ENCODE results near the gene MTARC1. TPM values are rescaled to one million over a fixed set of nuclear protein-coding genes. Genes with fewer than 3 reads are reported as not detected.

The MTARC1 gene
- total RNA-seq, 1 experiment from 2014 or later, result 48.5 TPM

- Histone ChIP-seq H3K36me3 (ENCODE audit: low read depth, low read length) (peaks cover 14% of the 10 kb centered on the region), H2AFZ (ENCODE audit: low read length) (peak overlapping the region; percentile 82; the same call in 1 of the 2 replicates), H3K4me2 (ENCODE audit: low read length) (peak overlapping the region; percentile 85), H3K9me3 (ENCODE audit: low read length) (no peaks in the 10 kb centered on the region), H3K27ac (ENCODE audit: low read length) (peak overlapping the region; percentile 90), H4K20me1 (ENCODE audit: low read length) (no peaks in the 10 kb centered on the region), H3K4me3 (ENCODE audit: low read length) (peak overlapping the region; percentile 65; the same call in 1 of the 2 replicates), H3K79me2 (ENCODE audit: low read length) (peaks cover 26% of the 10 kb centered on the region), H3K27me3 (ENCODE audit: low read length) (no peaks in the 10 kb centered on the region), H3K9ac (ENCODE audit: low read length) (peak overlapping the region; percentile 87), H3K4me1 (ENCODE audit: insufficient read depth, low read length) (peaks cover 47% of the 10 kb centered on the region), H3K9me2 (replicated peaks; ENCODE audit: low read length) (no peaks in the 10 kb centered on the region), H3F3A (ENCODE audit: low read length, unreplicated experiment) (peaks cover 8% of the 10 kb centered on the region)
- CTCF ChIA-PET, result interaction anchor here (0.6 to 3.3 kb wide), 4 partner anchors 14 to 1060 kb away, joined by 3 to 26 read pairs (median 7); no protein-coding TSS in a partner anchor
- POLR2A ChIA-PET (ENCODE audit: unreplicated experiment), result no interaction called here
- DNase-seq (no peak), ATAC-seq (no peak)
- intact Hi-C loops (cut with micrococcal nuclease), result loop anchor here (1.0 to 10.0 kb wide), 5 partner anchors 17 to 1926 kb away; partner anchors contain the start of genes AIDA, BROX and MTARC2
- no peak for TF ChIP-seq EZH2 (IDR thresholded peaks at IDR 0.05; ENCODE audit: low read length, unreplicated experiment)
- TF ChIP-seq CTCF (conservative IDR thresholded peaks at IDR 0.05; ENCODE audit: low read depth, low read length), result no peak
- TF ChIP-seq EZH2phosphoT487 (IDR thresholded peaks at IDR 0.05; ENCODE audit: borderline replicate concordance, low read length), result no peak
- TSS peak; percentile 31 for BruUV-seq (replicated peaks)
These were observed 716 bp upstream of the MTARC1 start for GRCh38 chr1:220786057-220786336.

- H3K27ac ChIP-seq (ENCODE audit: low read length), result peak overlapping the region; percentile 90
- DNase-seq, result peak; percentile 84
These were observed 431 bp downstream of the MTARC1 start for GRCh38 chr1:220787069-220787619.

More at GRCh38 chr1:220787069-220787619, 431 bp downstream of the MTARC1 start:
- peak overlapping the region; percentile 85 for H3K4me2 ChIP-seq (ENCODE audit: low read length)
- peaks cover 47% of the 10 kb centered on the region for H3K4me1 ChIP-seq (ENCODE audit: insufficient read depth, low read length)
- peaks cover 26% of the 10 kb centered on the region for H3K79me2 ChIP-seq (ENCODE audit: low read length)
- no peaks in the 10 kb centered on the region for H3K9me3 ChIP-seq (ENCODE audit: low read length)
- POLR2A ChIA-PET (ENCODE audit: unreplicated experiment), result no interaction called here
- H2AFZ ChIP-seq (ENCODE audit: low read length), result peak overlapping the region; percentile 82
- peak overlapping the region; percentile 65 for H3K4me3 ChIP-seq (ENCODE audit: low read length)
- no peaks in the 10 kb centered on the region for H3K9me2 ChIP-seq (replicated peaks; ENCODE audit: low read length)
- H3K9ac ChIP-seq (ENCODE audit: low read length), result peak overlapping the region; percentile 87
- intact Hi-C loops (cut with micrococcal nuclease), result loop anchor here (2.0 to 10.0 kb wide), 4 partner anchors 16 to 1925 kb away; partner anchors contain the start of genes AIDA, BROX and MTARC2
- no peaks in the 10 kb centered on the region for H3K27me3 ChIP-seq (ENCODE audit: low read length)
- peaks cover 8% of the 10 kb centered on the region for H3F3A ChIP-seq (ENCODE audit: low read length, unreplicated experiment)
- no TSS peak for BruUV-seq (replicated peaks)
- peaks cover 26% of the 10 kb centered on the region for H3K36me3 ChIP-seq (ENCODE audit: low read depth, low read length)
- CTCF ChIA-PET, result interaction anchor here (3.3 kb wide), 1 partner anchor 54 kb away, joined by 26 read pairs; no protein-coding TSS in a partner anchor
- no peak; the same call in 1 of the 2 replicates for TF ChIP-seq CTCF (conservative IDR thresholded peaks at IDR 0.05; ENCODE audit: low read depth, low read length)
- no peak for TF ChIP-seq EZH2 (IDR thresholded peaks at IDR 0.05; ENCODE audit: low read length, unreplicated experiment)
- no peak for TF ChIP-seq EZH2phosphoT487 (IDR thresholded peaks at IDR 0.05; ENCODE audit: borderline replicate concordance, low read length)
- ATAC-seq, result peak; percentile 43
- H4K20me1 ChIP-seq (ENCODE audit: low read length), result no peaks in the 10 kb centered on the region

All from PC-3 (cell line).